Common myeloid progenitor, CD34-positive (primary cell): ENCODE measurements around the gene CLDN2.
A peak's percentile ranks its signal among the peaks of the same experiment; 100 is the strongest.

Source experiments
- CTCF ChIA-PET: fragments of 350-600 bp; sonication (Branson Sonifier 250); formaldehyde crosslinking; loops from one replicate; lab custom pipeline; 2021; ENCODE audit warnings: antibody characterized with exemption; lab: Charles Lee
- POLR2A ChIA-PET: fragments of 350-600 bp; sonication (Branson Sonifier 250); formaldehyde crosslinking; loops from one replicate; lab custom pipeline; 2021; ENCODE audit warnings: antibody characterized with exemption; lab: Charles Lee
- DNase-seq, 3 donors: peaks; one replicate each; pipeline versions ENCODE4 v3.0.0 to v3.0.0-alpha.2; 2013
- H3K27ac ChIP-seq, 2 experiments: 1 replicate in 1 of 2; 2 replicates in 1 of 2; pipeline ENCODE4 v1.7.0; 2013; ENCODE audit warnings: inconsistent platforms in 2 of 2, low read length in 2 of 2, mild to moderate bottlenecking in 2 of 2, low read depth in 1 of 2, moderate library complexity in 1 of 2; ENCODE audit not compliant: severe bottlenecking in 2 of 2, insufficient read depth in 1 of 2, poor library complexity in 1 of 2
- H3K27me3 ChIP-seq, 5 experiments: replicated peaks in 2 of 5; 1 replicate in 3 of 5; 2 replicates in 2 of 5; pipeline versions ENCODE4 v1.6.1 to v1.7.0; 2013; ENCODE audit warnings: low read length in 4 of 5, mild to moderate bottlenecking in 2 of 5, moderate library complexity in 2 of 5, inconsistent platforms in 1 of 5; ENCODE audit not compliant: insufficient read depth in 5 of 5, control insufficient read depth in 4 of 5
- H3K36me3 ChIP-seq, 4 experiments: 1 replicate in 2 of 4; 2 replicates in 2 of 4; pipeline versions ENCODE4 v1.6.1 to v1.7.0; 2013; ENCODE audit warnings: low read length in 3 of 4, control low read depth in 1 of 4, mild to moderate bottlenecking in 1 of 4; ENCODE audit not compliant: control insufficient read depth in 4 of 4, insufficient read depth in 4 of 4
- H3K4me1 ChIP-seq, 4 experiments: 1 replicate in 3 of 4; 2 replicates in 1 of 4; pipeline versions ENCODE4 v1.6.1 to v1.7.1; 2013; ENCODE audit warnings: low read length in 3 of 4, mild to moderate bottlenecking in 3 of 4, control low read depth in 1 of 4, inconsistent platforms in 1 of 4, moderate library complexity in 1 of 4; ENCODE audit not compliant: control insufficient read depth in 4 of 4, insufficient read depth in 4 of 4; ENCODE audit errors: control extremely low read depth in 1 of 4
- H3K4me3 ChIP-seq, 7 experiments: 1 replicate in 4 of 7; 2 replicates in 3 of 7; pipeline versions ENCODE4 v1.5.1 to v1.7.0; 2013; ENCODE audit warnings: mild to moderate bottlenecking in 7 of 7, low read length in 6 of 7, moderate library complexity in 6 of 7, inconsistent platforms in 2 of 7, low read depth in 2 of 7, control low read depth in 1 of 7; ENCODE audit not compliant: insufficient read depth in 4 of 7, control insufficient read depth in 1 of 7; ENCODE audit errors: extremely low read depth in 1 of 7
- H3K9me3 ChIP-seq, 5 experiments: 1 replicate in 4 of 5; 2 replicates in 1 of 5; pipeline versions ENCODE4 v1.6.1 to v1.7.1; 2013; ENCODE audit warnings: low read length in 4 of 5, mild to moderate bottlenecking in 2 of 5, inconsistent platforms in 1 of 5, low read depth in 1 of 5, moderate library complexity in 1 of 5; ENCODE audit not compliant: control insufficient read depth in 4 of 5, insufficient read depth in 2 of 5; ENCODE audit errors: control extremely low read depth in 1 of 5
- WGBS: methylation state at CpG from one replicate; pipeline ENCODE4 v1.1.5; 2013; ENCODE audit not compliant: insufficient coverage; 5-methylcytosine and 5-hydroxymethylcytosine counted together

Gene CLDN2

GRCh38 chrX:106932492-106932923 is 12.3 kb downstream of the CLDN2 start:
- H3K27ac ChIP-seq, result no peak overlapping the region
- no peak for DNase-seq
- H3K27me3 ChIP-seq, result peaks cover 0 to 60% (median 15%) of the 10 kb centered on the region in 5 experiments
- H3K4me1 ChIP-seq, result peaks cover 3 to 11% (median 4%) of the 10 kb centered on the region in 4 experiments
- no peaks in the 10 kb centered on the region for H3K36me3 ChIP-seq
- CTCF ChIA-PET, result interaction anchor here (1.3 to 3.2 kb wide), 2 partner anchors 34 to 38 kb away, joined by 3 to 10 read pairs; no protein-coding TSS in a partner anchor
- WGBS, result 62% methylated on average over 4 of the region's 4 CpGs
- no peaks in the 10 kb centered on the region for H3K9me3 ChIP-seq
- POLR2A ChIA-PET, result no interaction called here
- no peak overlapping the region for H3K4me3 ChIP-seq

GRCh38 chrX:106932960-106933537 is 12.8 kb downstream of the CLDN2 start:
- Histone ChIP-seq H3K9me3 (no peaks in the 10 kb centered on the region), H3K36me3 (no peaks in the 10 kb centered on the region), H3K27me3 (peaks cover 0 to 61% (median 15%) of the 10 kb centered on the region in 5 experiments), H3K27ac (no peak overlapping the region), H3K4me3 (no peak overlapping the region), H3K4me1 (peaks cover 3 to 11% (median 4%) of the 10 kb centered on the region in 4 experiments)
- no peak for DNase-seq
- CTCF ChIA-PET, result interaction anchor here (1.3 to 3.2 kb wide), 2 partner anchors 34 to 38 kb away, joined by 3 to 10 read pairs; no protein-coding TSS in a partner anchor
- POLR2A ChIA-PET, result no interaction called here
- 70% methylated on average over 5 of the region's 6 CpGs for WGBS

DNA sequence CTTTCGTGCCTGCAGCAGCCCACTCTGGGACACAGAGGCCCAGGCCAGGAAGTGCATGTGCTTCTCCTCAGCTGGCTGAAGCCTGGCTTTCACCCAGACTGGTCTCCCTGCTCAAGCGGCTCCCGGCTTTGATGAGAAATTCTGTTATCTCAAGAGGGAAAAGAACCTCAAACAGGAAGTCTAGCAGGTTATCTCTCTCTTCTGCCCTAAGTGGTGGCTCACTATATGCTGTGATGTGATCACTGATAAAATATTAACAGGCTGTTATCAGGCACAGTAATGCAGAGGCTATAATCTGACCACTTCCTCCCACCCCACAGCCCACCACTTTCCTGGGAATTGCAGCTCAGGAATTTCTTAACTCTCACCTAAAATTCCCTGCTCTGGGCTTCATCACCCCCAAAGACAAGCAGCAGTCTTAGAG is 13.3 kb downstream of the CLDN2 start:
- Histone ChIP-seq H3K36me3 (no peaks in the 10 kb centered on the region), H3K27ac (no peak overlapping the region), H3K4me1 (peaks cover 3 to 11% (median 4%) of the 10 kb centered on the region in 4 experiments), H3K27me3 (peaks cover 0 to 62% (median 13%) of the 10 kb centered on the region in 5 experiments), H3K4me3 (no peak overlapping the region), H3K9me3 (no peaks in the 10 kb centered on the region)
- ChIA-PET CTCF (interaction anchor here (3.2 kb wide), 1 partner anchor 35 kb away, joined by 10 read pairs; no protein-coding TSS in a partner anchor), POLR2A (no interaction called here)
- DNase-seq, result peak in 1 of 3 donors; percentile 10
- 3% methylated on average over 3 of the region's 3 CpGs for WGBS

DNA sequence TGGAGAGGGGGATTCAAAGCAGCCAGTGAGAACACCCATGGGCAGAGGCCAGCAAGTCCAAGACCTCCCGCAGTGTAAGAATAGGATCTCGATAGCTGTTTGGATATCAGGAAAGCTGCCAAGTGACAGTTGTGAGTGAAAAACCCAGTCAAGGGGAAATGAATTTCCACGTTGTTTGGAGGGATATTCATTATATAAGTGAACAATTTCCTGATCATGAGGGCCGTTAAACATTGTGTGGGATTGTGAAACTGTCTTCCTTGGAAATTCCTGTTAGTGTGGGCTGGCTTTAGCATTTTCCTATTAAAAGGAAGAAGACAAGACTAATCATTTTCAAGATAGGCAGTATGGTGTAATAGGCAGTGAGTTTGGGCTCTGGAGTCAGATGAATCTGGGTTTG is 15.0 kb downstream of the CLDN2 start:
- 68% methylated on average over 4 of the region's 4 CpGs for WGBS
- CTCF ChIA-PET, result no interaction called here
- POLR2A ChIA-PET, result no interaction called here
- H3K27ac ChIP-seq, result no peak overlapping the region
- no peak overlapping the region for H3K4me3 ChIP-seq
- DNase-seq, result no peak
- H3K36me3 ChIP-seq, result no peaks in the 10 kb centered on the region
- peaks cover 3 to 11% (median 4%) of the 10 kb centered on the region in 4 experiments for H3K4me1 ChIP-seq
- peaks cover 0 to 55% (median 5%) of the 10 kb centered on the region in 5 experiments for H3K27me3 ChIP-seq
- no peaks in the 10 kb centered on the region for H3K9me3 ChIP-seq

GRCh38 chrX:106936246-106936645 is 16.0 kb downstream of the CLDN2 start:
- peaks cover 3 to 11% (median 4%) of the 10 kb centered on the region in 4 experiments for H3K4me1 ChIP-seq
- ChIA-PET CTCF (no interaction called here), POLR2A (no interaction called here)
- H3K27me3 ChIP-seq, result peaks cover 0 to 47% (median 5%) of the 10 kb centered on the region in 5 experiments
- H3K36me3 ChIP-seq, result no peaks in the 10 kb centered on the region
- H3K9me3 ChIP-seq, result no peaks in the 10 kb centered on the region
- H3K4me3 ChIP-seq, result no peak overlapping the region
- H3K27ac ChIP-seq, result no peak overlapping the region
- no CpG with 5 or more reads among the region's 1 CpG for WGBS
- no peak for DNase-seq

DNA sequence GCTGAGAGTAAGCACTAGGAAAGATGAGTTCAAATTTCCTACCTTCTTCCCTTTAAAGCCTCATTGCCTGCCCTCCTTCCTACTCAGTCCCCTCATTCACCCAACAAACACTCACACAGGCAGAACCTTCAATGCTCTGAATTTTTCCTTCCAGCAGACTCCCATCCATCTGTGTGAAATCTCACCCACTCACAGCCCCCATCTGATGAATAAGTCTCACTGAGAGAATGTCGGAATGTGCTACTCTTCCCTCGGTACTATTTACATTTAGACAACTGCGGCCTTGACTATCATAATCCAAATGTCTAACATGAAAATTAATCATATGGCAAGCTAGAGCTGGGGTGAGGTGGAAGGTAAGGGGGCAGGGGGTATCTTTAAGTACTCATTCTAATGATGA is 19.4 kb downstream of the CLDN2 start:
- no peaks in the 10 kb centered on the region for H3K36me3 ChIP-seq
- ChIA-PET POLR2A (no interaction called here), CTCF (no interaction called here)
- no peak overlapping the region for H3K4me3 ChIP-seq
- H3K4me1 ChIP-seq, result no peaks in the 10 kb centered on the region
- H3K9me3 ChIP-seq, result no peaks in the 10 kb centered on the region
- H3K27ac ChIP-seq, result no peak overlapping the region
- WGBS, result 100% methylated on average over 1 of the region's 3 CpGs
- peaks cover 0 to 58% (median 5%) of the 10 kb centered on the region in 5 experiments for H3K27me3 ChIP-seq
- DNase-seq, result no peak

DNA sequence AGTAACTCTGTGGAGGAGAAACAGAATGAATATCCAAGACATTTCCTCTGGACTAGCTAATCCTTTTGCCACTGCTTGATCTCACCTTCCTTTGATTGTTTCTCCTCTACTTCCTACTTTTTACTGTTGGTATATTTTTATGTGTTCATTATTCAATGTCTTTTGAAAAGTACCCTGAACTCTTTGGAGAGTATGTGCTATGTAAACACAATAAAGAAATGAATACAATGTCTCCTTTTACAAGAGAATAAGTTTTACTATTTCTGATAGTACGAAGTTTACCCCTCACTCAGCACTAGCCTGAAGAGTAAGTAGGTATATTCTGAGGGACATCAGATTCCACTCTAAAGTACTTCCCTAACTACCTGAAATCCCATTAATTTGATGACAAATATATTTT is 19.9 kb downstream of the CLDN2 start:
- WGBS, result no CpG with 5 or more reads among the region's 1 CpG
- Histone ChIP-seq H3K9me3 (no peaks in the 10 kb centered on the region), H3K36me3 (no peaks in the 10 kb centered on the region), H3K4me3 (no peak overlapping the region), H3K4me1 (no peaks in the 10 kb centered on the region), H3K27me3 (peaks cover 0 to 56% (median 5%) of the 10 kb centered on the region in 5 experiments), H3K27ac (no peak overlapping the region)
- CTCF ChIA-PET, result no interaction called here
- DNase-seq, result no peak
- POLR2A ChIA-PET, result no interaction called here
